CD4-positive, alpha-beta T cell treated with Interleukin-17A for 4 hours (primary cell): Measurements from ENCODE around the gene NDUFS5.
"Not testable (repeated sequence)": the region's sequence is repeated elsewhere in the genome, so short reads cannot be mapped to it uniquely, and the experiment has no call there.

Experiments
- DNase-seq: peaks from one replicate; pipeline ENCODE4 v3.0.0-alpha.2; 2020; ENCODE audit warnings: mixed read lengths

NDUFS5 gene

DNA sequence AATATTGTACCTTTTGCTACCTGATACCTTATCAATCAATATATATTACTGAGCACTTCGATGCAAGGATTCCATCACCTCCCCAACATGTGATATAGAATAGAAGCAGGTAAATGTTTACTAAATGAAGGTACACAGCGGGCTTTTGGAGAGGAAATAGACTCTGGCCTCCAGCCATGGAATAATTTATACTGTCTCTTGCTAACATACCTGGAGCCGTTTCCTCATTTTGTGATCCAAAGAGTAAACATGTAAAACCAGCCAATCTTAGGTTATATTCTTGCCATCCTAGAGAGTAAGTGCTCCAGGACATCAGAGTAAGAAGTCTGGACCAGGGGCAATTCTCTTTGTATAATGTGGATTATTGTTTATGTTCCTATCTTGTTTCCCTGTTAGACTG is 39.4 kb downstream of the NDUFS5 start:
- DNase-seq: no peak

DNA sequence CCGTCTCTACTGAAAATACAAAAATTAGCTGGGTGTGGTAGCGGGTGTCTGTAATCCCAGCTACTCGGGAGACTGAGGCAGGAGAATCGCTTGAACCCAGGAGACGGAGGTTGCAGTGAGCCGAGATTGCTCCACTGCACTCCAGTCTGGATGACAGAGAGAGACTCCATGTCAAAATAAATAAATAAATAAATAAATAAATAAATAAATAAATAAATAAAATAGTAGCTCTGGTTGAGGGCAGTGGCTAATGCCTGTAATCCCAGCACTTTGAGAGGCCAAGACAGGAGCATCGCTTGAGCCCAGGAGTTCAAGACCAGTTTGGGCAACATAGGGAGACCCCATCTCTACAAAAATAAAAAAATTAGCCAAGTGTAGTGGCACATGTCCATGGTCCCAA is 42.1 kb downstream of the NDUFS5 start:
- not testable (repeated sequence) for DNase-seq

DNA sequence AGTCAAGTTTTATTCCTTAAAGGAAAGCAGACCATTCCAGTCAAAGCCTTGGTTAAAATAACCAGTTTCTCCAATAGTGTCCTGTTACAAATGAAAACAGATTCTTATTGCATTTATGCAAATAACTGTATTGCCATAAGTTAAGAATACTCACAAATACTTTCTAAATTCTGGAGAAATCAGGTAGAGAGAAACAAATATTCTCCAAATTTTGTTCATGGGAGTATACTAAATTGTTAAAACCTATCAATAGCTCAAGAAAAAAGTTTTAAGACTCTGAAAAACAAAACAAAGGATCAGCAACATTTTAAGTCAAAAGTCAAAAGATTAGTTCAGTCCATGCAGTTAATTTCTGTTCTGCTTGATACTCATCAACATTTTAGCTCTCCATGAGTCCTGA is 45.4 kb downstream of the NDUFS5 start:
- not testable (repeated sequence) for DNase-seq

DNA sequence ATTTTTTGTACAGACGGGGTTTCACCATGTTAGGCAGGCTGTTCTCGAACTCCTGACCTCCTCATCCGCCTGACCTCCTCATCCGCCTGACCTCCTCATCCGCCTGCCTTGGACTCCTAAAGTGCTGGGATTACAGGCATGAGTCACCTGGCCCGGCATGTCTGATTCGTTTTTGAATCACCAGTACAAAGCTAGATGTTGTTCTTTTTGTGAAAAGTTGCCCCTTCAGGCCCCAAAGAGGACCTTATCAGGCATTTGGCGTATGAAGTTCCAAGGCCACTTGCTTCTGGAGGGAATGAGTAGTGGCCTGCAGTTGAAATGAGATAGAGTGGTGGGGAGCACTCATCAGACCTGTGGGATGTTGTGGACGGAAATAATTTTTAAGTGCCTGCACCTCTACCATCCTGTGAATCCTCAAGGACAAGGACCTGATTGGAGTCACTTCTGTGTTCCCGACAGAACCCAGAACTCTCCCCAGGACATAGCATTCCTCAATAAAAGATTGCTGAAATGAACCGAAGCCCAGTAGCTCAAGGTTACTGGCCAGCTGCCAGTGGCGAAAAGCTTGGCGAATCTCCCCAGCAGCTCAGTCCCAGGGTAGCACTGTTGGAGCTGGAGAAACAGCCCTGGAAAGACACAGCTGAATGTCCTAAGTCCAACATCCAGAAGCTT is 50.1 kb downstream of the NDUFS5 start:
- no peak for DNase-seq

DNA sequence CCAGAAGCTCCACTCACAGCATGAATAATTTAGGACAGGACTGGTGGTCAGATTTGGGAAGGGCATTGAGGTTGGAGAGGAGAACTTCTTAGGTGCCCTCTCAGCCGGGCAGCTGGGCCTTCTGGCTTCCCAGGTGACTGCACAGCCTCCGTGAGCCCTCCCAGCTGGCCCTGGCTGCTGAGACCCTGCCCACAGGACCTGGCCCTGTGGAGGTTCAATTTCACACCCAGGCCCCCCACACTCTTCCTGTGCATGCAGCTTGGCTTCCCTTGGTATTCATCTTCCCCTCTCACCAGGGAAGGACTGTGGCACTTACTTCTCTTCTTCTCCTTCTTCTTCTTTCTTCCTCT is 50.6 kb downstream of the NDUFS5 start:
- no peak for DNase-seq

DNA sequence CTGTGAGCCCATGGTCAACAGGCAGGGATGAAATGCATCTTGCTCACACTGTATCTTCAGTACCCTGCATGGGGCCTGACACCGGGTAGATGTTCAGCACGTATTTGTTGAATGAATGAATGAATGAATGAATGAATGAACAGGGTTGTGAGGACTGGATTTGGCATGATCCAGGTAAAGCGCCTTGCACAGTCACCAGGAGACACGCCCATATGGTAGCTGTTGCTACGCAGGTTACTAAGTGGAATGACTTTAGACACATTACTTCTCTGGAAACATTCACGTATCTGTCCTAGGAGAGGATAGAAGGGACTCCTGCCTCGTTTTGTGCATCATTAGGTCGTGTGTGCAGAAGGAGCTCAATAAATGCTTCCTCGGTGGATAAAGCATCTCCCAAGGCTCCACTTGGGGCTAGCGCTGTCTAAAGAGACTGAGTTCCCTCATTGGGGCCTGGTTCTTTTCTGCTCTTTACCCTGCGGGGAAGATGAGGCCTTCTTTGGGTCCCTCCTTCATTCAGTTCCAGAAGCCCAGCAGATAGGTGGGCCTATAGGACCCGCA is 54.2 kb downstream of the NDUFS5 start:
- DNase-seq: no peak

DNA sequence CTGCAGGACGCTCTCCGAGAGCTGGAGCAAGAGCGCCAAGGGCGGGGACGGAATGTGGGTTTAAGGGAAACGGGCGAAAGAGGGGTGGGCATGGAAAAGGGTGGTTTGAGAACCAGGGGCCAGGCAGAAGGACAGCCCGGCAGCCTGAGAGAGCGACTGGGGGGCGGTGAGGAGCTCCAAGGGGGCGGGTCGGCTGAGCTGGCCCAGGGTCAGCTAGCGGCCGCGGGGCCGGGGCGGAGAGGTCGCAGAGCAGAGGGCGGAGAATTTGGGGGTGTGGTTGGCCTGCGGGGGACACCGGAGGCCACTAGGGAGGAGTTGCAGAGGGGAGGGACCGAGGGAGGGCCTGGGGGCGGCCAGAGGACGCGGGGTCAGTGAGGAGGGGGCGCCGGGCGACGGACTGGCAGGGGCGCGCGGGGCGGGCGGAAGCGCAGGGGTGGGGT is 54.7 kb downstream of the NDUFS5 start:
- DNase-seq: no peak

DNA sequence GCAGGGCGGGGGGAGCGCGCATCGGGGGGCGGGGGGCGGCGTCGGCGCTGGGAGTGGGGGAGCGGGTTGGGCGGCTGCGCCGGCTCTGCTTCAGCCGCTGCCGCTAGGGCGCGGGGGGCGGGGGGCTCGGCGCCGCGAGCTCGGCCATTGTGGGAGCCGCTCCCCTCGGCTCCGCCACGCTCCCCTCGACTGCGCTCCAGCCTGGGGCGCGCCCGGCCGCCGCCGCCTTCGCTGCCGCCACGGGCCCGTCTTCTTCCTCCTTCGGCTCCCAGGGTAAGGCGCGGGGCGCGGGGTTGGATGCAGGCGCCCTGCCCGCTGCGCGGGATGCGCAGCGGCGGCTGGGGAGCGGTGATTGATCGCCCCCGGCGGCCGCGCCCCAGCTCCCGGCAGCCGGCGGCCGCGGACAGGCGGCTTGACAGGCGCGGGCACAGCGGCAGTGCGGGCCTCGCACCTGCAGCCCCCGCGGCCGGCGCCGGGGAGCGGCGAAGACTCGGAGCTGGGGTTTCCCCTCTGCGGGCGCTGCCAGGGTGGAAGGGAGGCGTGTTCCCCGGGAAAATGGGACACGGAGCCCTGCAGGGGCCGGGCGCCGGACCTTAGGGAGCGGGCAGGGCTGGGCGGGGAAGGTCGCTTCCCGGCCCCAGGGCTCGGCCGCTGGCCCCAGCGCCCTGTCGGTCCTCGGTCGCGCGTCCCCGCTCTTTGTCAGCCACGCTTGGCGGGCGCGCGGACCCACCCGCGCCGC is 55.3 kb downstream of the NDUFS5 start:
- peak; percentile 40 for DNase-seq

DNA sequence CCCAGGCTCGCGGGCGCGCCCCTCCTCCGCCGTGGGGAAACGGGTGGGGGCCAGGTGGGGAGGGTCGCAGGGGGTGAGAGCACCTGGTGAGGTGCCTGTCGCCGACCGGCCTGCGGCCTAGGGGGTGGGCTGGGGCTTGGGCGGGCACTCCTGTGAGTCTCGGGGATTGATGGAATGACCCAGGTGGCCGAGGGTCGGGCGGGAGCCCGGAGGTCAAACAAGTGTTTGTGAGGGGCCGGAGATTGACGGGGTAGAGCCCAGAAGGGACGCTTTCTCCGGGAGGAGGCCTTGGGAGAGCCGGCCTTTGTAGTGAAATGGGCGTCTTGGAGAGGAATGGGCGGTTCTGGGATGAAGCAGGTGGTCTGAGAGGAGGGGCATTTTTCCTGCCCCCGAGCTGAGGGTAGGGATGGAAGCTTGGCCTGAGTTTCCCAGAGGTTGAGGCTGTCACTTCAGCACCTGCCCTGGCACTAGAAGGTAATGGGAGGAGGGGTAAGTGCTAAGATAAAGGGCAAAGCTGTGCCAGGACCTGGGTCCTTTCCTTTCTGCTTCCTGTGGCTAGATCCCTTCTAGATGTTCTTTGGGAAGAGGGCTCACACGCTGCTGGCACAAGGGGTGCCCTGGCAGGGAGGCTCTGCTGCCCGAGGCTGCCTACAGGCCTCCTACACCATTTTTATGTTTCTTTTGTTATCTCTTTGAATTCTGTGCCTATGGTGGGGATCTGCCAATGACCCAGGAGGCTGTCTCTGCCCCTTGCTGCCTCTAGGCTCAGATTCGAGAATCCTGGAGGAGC is 56.1 kb downstream of the NDUFS5 start:
- no peak for DNase-seq

DNA sequence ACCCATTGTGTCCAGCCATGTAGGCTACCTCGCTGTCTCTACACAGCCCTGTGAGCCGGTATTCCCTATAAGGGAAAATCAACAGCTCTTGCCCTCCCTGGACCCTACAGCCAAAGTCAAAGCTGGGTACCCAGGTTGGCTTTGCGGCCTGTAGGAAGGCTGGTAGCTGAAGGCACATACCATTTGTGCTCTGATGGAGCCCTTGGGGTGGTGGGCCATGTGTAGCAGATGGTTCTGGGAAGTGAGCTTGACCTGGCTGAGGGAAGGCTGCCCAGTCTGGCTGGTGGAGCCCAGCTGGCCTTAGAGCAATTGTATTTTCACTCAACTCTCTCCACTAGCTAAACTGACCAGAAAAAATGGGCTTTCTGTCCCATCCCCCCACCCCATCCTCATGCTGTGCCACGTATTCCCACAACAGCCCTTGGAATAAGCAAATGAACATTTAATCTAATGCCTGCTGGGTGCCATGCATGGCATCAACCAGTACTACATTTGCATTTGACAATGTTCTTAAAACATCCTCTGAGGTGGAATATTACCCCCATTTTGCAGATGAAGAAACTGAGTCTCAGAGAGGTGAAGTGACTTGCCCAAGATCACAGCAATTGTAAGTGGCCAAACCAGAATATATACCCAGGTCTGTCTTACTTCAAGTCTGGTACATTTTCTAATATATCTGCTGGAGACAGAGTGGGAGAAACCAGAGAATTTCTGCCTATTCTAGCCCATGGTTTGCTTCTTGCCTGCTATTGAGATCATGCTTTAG is 56.8 kb downstream of the NDUFS5 start:
- no peak for DNase-seq

DNA sequence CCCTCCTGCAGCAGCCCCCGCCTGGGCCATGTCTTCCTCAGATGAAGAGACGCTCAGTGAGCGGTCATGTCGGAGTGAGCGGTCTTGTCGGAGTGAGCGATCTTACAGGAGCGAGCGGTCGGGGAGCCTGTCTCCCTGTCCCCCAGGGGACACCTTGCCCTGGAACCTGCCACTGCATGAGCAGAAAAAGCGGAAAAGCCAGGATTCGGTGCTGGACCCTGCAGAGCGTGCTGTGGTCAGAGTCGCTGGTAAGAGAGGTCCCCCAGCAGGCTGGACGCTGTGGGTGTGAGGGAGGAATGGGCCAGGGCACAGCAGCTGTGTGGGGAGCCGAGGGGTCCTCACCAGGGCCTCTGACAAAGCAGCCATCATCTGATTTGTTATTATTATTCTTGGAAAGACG is 58.0 kb downstream of the NDUFS5 start:
- no peak for DNase-seq
